G401 (cell line): Measurements from ENCODE around the gene PTPRA. TPM values are rescaled to one million over a fixed set of nuclear protein-coding genes. Genes with fewer than 3 reads are reported as not detected.

Source experiments
- DNase-seq: peaks from one replicate; pipeline ENCODE4 v3.0.0-alpha.2; 2015; ENCODE audit warnings: low spot score
- in situ Hi-C: cut with HindIII; loops from 2 replicates; pipeline ENCODE4 v1.10.0; 2016; ENCODE audit warnings: low sequenced_read_pairs, mixed read lengths
- total RNA-seq: library from RNA; depleted of rRNA; stranded (reverse); fragments of >200 nt; shearing (Covaris generic); gene quantifications from 2 replicates; pipeline ENCODE4 v1.2.3, GENCODE V29; 2014; rRNA removed

The PTPRA gene
- total RNA-seq, 1 experiment from 2014 or later: 83.7 TPM

- DNase-seq: no peak
- in situ Hi-C loops: no loop called here
These were observed 210.0 kb downstream of the PTPRA start for GRCh38 chr20:3082955-3083952.

- DNase-seq: no peak
- in situ Hi-C loops: no loop called here
These were observed 211.2 kb downstream of the PTPRA start, which contains the start of gene AVP for GRCh38 chr20:3084283-3084985. TSS of gene AVP (minus strand) at chr20:3084724. CDS start at chr20:3084674, 50 bp downstream.

GRCh38 chr20:3084986-3085360 lies 211.7 kb downstream of the PTPRA start:
- no peak for DNase-seq
- in situ Hi-C loops: no loop called here

- DNase-seq: no peak
- in situ Hi-C loops: no loop called here
These were observed 212.3 kb downstream of the PTPRA start for GRCh38 chr20:3085571-3086072.

- in situ Hi-C loops: no loop called here
- DNase-seq: no peak
These were observed 214.8 kb downstream of the PTPRA start for GRCh38 chr20:3088031-3088430.

Other genes with a start within 250 kb of the PTPRA start
- gene NOP56, start 220.8 kb upstream of the PTPRA start, total RNA-seq: 249 and 340 TPM in 2 replicates
- gene IDH3B, start 209.3 kb upstream of the PTPRA start, total RNA-seq: 204 and 239 TPM in 2 replicates
- 0.25 TPM in 1 of 2 replicates, not detected in the other for gene EBF4, start 180.7 kb upstream of the PTPRA start, total RNA-seq
- gene CPXM1, start 72.9 kb upstream of the PTPRA start, total RNA-seq: 41.8 and 47.0 TPM in 2 replicates
- not detected in 2 replicates for gene C20orf141, start 58.5 kb upstream of the PTPRA start, total RNA-seq
- not detected in 2 replicates for gene TMEM239, start 57.1 kb upstream of the PTPRA start, total RNA-seq
- gene PCED1A, start 32.8 kb upstream of the PTPRA start, total RNA-seq: 25.2 and 45.7 TPM in 2 replicates
- 41.2 and 45.5 TPM in 2 replicates for gene VPS16, start 32.7 kb upstream of the PTPRA start, total RNA-seq
- not detected in 2 replicates for gene GNRH2, start 170.1 kb downstream of the PTPRA start, total RNA-seq
- gene MRPS26, start 172.6 kb downstream of the PTPRA start, total RNA-seq: 105 and 142 TPM in 2 replicates
- gene OXT, start 198.1 kb downstream of the PTPRA start, total RNA-seq: not detected in 2 replicates
- not detected in 2 replicates for gene AVP, start 211.2 kb downstream of the PTPRA start, total RNA-seq